ES-I3 (cell line): ENCODE results near the gene CLEC16A.

Source experiments
- H3K36me3 ChIP-seq: 2 replicates; pipeline ENCODE4 v1.6.1; 2013; ENCODE audit warnings: mild to moderate bottlenecking, low read length, control low read depth, moderate library complexity; ENCODE audit not compliant: insufficient read depth
- H3K4me1 ChIP-seq: 2 replicates; pipeline ENCODE4 v1.6.1; 2013; ENCODE audit warnings: mild to moderate bottlenecking, control low read depth, low read length; ENCODE audit not compliant: insufficient read depth
- H3K9ac ChIP-seq: 2 replicates; pipeline ENCODE4 v1.6.1; 2013; ENCODE audit warnings: low read depth, mild to moderate bottlenecking, low read length, moderate library complexity
- H3K9me3 ChIP-seq: 2 replicates; pipeline ENCODE4 v1.6.1; 2013; ENCODE audit warnings: mild to moderate bottlenecking, low read length, moderate library complexity; ENCODE audit not compliant: control insufficient read depth, insufficient read depth

Gene CLEC16A

DNA sequence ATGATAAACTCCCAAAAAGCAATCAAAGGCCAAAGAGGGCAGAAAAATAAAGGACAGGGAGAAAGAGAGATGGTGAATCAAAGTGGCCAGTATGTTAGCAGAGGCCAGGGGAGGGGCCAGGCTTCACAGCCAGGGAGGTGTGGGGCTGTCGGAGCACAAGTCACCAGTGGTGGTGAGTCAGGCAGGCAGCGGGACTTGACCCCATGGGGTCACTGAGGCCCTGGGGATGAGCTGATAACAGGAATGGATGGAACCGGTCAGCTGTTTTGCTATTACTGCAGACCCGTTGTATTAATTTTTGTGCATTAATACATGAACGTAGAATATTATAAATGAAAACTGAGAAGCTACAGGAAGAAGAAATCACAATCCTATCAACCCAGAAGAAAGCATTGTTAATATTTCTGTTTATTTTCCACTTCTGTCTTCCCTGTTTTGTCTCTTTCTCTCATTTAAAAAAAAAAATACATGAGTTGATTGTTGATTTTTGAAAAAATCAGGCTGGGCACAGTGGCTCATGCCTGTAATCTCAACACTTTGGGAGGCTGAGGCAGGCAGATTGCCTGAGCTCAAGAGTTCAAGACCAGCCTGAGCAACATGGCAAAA, 204.8 kb downstream of the CLEC16A start:
- H3K9ac ChIP-seq: no peak overlapping the region
- no peaks in the 10 kb centered on the region for H3K9me3 ChIP-seq
- H3K36me3 ChIP-seq: no peaks in the 10 kb centered on the region
- H3K4me1 ChIP-seq: no peaks in the 10 kb centered on the region

DNA sequence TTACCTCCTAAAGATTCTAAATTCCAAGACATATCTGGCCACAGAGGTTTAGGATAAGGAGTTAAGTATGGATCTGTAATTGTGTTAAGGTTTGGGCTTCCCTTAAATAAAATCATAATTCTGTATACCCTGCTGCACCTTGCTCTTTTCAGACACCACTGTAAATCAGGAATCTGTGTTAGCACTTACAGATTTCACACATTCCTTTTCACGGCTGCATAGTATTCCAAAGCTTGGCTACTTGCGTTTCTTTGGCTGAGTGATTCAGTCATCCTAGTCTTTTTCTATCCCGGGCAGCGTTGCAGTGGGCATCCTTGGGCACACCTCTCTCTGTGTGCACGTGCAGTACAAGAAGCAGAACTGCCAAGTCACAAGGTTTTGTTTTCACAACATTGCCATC, 205.8 kb downstream of the CLEC16A start:
- no peak overlapping the region for H3K9ac ChIP-seq
- H3K36me3 ChIP-seq: no peaks in the 10 kb centered on the region
- H3K9me3 ChIP-seq: no peaks in the 10 kb centered on the region
- H3K4me1 ChIP-seq: no peaks in the 10 kb centered on the region

DNA sequence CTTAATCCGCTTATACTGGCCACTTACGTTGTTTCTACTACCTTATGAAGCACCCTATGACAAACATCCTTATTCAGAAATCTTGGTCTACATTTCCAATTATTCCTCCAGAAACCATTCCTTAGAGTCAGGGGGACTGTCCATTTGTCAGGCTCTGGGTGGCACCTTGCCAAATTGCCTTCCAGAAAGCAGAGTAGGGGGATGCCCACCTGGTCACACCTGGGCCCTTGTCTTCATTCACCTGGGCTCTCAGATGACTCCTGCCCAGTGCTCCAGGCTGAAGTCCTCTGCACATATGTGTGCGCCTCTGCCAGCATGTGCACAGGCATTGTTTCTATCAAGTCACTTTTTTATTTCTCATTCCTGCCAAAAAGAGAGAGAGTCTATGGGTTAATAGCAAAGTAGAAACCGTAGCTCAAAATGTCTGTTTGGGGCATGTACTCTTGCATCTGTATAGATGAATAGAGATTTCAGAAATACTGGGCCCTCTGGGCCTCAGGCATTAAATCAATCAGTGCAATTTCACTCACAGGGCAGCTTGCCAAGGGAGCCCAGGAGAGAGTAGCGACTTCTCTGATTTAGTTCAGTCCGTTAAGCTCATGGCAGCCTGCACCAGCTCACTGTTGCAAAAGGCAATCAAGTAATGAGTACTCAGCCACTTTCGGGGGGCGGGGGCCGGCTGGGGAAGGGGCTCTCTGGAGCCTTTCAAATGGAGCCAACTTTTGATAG, 207.0 kb downstream of the CLEC16A start:
- H3K36me3 ChIP-seq: no peaks in the 10 kb centered on the region
- H3K9ac ChIP-seq: no peak overlapping the region
- H3K4me1 ChIP-seq: no peaks in the 10 kb centered on the region
- H3K9me3 ChIP-seq: no peaks in the 10 kb centered on the region

DNA sequence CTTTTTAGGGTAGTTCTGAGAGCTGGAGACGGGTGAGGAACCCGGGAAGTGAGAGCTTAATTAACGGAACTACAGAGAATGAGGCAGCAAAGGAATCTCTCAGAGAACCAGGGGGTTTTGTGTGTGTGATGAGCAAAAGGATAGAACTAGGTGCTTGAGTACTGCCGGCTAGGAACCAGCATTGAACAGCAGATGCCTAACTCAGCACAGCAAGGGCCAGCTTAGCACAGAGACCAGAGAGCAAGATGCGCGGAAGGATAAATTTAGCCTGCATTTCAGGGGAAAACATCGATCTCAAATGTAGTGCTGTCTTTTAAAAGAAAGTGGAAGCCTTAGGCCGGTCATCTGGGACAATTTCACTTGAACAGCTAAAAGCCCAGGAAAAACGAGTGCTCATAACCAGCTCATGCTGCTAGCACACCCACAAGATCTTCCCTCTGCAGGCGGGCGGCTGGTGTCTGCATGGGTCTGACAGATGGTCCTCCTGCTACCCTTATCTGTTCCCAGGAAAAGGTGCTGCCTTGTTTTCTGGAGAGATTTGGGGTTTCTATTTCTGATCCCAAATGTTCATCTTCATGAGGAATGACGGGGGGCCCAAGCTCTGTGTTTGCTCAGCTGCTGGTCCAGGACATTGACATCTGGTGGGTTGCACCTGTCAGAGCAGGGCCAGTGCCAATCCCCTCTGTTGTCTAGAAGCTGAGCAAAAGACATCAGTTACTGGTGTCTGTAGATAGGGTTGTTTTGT, 207.7 kb downstream of the CLEC16A start:
- H3K36me3 ChIP-seq: no peaks in the 10 kb centered on the region
- H3K9me3 ChIP-seq: no peaks in the 10 kb centered on the region
- no peak overlapping the region for H3K9ac ChIP-seq
- no peaks in the 10 kb centered on the region for H3K4me1 ChIP-seq

DNA sequence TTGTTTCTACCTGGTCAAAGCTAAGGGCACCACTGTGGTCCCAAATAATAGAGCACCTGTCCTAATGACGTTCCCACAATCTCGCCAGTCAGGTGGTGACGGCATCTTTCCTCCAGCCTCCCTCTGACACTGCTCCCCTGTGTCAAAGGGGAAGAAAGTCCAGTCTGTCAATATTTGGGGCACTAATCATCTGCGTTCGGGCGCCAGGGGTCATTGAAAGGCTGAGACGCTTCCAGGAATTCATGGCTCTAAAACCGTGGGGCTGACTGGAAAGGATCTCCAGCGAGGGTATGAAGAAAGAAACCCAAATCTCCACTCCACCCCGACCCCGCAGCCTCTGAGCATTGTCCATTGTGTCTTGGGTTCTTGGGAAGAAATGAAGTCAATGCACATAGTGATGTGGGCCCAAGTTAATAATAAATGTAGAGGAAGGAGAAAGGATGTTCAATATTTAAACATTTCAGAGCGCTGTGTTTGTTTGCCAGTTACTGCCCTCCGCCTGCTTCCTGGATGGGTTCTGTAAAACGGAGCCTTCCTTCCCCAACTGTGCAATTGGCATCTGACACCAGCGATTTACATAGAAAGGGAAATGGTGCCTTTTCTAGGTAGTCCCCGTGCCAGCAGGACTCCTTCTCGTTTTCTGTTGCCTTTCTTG, 208.4 kb downstream of the CLEC16A start:
- Histone ChIP-seq H3K9ac (no peak overlapping the region), H3K9me3 (no peaks in the 10 kb centered on the region), H3K36me3 (no peaks in the 10 kb centered on the region), H3K4me1 (no peaks in the 10 kb centered on the region)

DNA sequence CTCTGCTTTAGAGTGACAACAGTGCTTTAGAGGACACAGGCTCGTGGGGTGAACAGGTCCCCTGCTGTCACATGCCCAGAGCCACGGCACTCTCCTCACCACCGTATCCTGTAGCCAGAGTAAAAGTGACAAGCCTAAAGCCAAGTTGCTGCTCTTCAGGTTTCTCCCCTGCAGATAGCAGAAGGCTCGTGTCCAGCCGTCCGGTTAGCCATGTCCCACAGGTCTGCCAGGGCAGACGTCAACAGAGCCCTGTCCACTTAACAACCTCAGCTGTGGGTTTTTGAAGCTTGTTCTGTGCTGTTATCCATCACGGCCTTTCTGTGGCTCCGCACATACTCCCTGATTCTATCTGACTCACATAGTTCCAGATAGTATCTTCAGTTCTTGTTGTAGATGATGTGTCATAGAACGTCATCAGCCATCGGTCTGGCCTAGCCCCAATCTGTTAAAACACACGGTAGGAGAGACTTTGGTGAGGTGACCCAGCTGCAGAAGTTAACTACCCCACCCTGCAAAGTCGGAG, 211.0 kb downstream of the CLEC16A start:
- H3K9ac ChIP-seq: no peak overlapping the region
- no peaks in the 10 kb centered on the region for H3K9me3 ChIP-seq
- no peaks in the 10 kb centered on the region for H3K4me1 ChIP-seq
- H3K36me3 ChIP-seq: no peaks in the 10 kb centered on the region

DNA sequence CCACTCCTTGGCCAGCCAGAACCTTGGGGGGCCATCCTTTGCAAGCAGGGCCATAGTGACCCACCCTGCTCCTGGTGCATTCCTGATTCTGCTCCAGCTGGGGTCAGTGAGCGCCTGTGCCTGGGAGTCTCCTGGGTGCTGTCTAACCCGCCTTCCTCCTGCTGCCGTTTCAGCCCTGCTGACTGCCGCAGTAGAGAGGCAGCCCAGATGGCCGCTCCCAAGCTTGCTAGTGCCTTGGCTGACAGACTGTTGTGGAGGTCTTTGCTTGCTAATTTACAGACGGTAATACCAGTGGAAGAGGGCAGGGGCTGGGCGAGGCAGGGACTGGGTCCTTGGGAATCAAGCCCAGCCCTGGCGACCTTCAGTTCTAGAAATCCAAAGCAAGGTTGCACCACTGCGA, 212.0 kb downstream of the CLEC16A start:
- H3K36me3 ChIP-seq: no peaks in the 10 kb centered on the region
- H3K4me1 ChIP-seq: no peaks in the 10 kb centered on the region
- no peaks in the 10 kb centered on the region for H3K9me3 ChIP-seq
- H3K9ac ChIP-seq: no peak overlapping the region

DNA sequence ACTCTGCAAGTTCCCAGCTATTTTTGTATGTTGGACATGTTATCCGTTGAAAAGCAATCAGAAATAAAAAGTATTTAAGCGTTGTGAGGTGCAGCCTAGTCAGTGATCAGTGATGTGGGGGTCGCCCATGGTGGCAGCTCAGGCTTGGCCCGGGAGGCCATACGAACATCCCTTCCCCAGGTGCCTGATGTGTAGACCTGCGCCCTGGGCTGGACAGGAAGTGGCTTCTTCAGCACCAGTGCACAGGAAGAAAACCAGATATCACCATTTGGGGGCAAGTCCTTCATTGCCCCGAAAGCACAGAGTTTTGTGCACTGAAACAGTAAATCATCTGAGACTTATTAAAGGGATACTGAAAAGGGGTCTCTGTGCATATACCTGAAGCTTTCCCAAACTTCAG, 212.8 kb downstream of the CLEC16A start:
- Histone ChIP-seq H3K9me3 (no peaks in the 10 kb centered on the region), H3K9ac (no peak overlapping the region), H3K4me1 (no peaks in the 10 kb centered on the region), H3K36me3 (no peaks in the 10 kb centered on the region)

DNA sequence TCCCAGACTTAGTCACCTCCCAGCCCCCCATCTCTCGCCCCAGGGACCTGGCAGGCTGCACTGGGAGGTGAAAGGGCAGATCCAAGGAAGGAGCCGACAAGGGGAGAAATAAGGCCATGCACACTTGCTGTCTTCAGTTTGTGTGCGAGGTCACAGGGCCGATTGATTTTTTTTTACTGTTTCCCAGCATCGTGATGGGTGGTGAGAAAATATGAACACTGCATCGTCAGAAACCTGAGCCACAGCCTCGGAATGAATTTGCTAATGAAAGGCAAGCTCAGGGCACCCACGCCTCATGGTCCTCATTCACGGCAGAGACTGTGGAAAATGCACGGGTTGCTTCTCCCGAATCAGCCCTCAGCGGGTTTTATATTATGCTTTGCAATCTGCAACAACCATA, 213.7 kb downstream of the CLEC16A start:
- no peaks in the 10 kb centered on the region for H3K4me1 ChIP-seq
- no peaks in the 10 kb centered on the region for H3K36me3 ChIP-seq

DNA sequence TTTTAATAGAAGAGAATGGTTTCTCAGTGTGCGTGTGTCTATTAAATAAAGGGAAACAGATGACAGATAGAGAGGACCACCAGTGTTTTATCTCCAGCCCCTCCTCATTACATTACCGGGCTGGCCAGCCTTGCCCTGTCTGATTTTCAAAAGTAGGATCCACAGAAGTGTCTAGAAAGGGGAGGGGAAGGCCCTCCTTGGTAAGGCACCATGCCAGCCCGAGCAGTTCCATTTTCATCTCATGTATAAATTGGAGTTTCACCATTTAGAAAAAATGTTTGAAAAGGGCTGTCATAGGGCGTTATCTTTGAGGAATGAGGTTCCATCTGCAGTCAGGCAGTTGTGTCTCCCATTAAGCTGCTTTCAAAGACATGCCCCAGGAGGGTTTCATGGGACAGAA, 214.9 kb downstream of the CLEC16A start:
- no peaks in the 10 kb centered on the region for H3K4me1 ChIP-seq
- no peaks in the 10 kb centered on the region for H3K9me3 ChIP-seq
- no peak overlapping the region for H3K9ac ChIP-seq
- H3K36me3 ChIP-seq: no peaks in the 10 kb centered on the region

More for the DNA sequence above, 213.7 kb downstream of the CLEC16A start:
- Histone ChIP-seq H3K9me3 (no peaks in the 10 kb centered on the region), H3K9ac (no peak overlapping the region)

DNA sequence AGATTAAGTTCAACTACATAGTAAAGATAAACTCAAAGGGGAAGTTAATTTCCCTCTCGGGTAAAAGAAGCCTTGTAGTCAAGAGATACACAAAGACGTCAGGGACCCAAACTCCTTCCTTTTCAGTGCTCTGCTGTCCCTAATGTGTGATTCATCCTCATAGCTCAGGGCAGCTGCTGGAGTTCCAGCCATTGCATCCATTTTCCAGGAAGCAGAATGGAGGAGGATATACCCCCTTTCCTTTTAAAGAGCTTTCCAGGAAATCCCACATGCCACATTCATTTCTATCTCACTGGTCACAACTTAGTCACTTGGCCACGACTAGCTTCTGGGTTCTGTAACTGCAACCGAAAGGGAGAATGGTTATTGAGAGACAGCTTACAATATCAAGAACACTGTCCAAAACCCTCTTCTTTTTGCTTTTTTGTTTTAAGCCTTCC, 216.3 kb downstream of the CLEC16A start:
- Histone ChIP-seq H3K9ac (no peak overlapping the region), H3K4me1 (no peaks in the 10 kb centered on the region), H3K36me3 (no peaks in the 10 kb centered on the region), H3K9me3 (no peaks in the 10 kb centered on the region)

DNA sequence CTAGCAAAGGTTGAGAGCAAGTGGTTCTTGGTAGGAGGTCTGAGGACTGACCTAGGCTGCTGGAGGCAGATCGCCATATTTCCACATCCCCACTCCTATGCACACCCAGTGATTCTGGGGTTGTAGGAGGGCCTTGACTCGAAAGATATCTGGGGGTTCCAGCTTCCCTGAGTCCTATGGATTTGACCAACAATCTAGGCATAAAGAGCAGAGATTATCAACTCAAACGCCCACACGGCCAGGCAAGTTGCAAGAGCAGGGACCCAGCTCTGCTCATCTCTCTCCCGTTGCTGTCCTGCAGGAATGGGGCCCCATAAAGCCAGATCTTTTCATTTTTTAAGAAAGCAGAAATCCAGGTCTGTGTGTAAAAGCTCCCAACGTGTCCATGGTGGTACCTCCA, 217.1 kb downstream of the CLEC16A start:
- no peaks in the 10 kb centered on the region for H3K4me1 ChIP-seq
- H3K9ac ChIP-seq: no peak overlapping the region

DNA sequence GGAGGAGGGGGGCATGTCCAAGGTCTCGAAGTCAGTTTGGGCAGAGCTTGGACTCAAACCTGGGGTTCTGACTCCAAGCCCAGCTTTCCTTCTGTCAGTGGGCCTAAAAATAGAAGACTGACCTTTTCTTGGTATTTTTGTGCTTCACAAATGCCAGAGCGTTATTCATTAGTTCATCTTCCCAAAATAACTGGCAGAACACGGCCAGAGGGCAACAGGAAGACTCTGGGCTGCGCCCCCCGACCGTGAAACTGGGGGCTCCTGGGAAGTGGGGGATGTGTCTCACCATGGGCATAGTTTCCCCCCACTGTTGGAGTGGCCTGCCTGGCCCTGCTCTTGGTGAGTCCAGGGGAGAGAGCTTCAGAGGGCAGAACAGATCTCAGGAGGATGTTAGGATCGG, 217.6 kb downstream of the CLEC16A start:
- Histone ChIP-seq H3K4me1 (no peaks in the 10 kb centered on the region), H3K9ac (no peak overlapping the region), H3K9me3 (no peaks in the 10 kb centered on the region), H3K36me3 (no peaks in the 10 kb centered on the region)

More for the DNA sequence above, 217.1 kb downstream of the CLEC16A start:
- H3K36me3 ChIP-seq: no peaks in the 10 kb centered on the region
- no peaks in the 10 kb centered on the region for H3K9me3 ChIP-seq

DNA sequence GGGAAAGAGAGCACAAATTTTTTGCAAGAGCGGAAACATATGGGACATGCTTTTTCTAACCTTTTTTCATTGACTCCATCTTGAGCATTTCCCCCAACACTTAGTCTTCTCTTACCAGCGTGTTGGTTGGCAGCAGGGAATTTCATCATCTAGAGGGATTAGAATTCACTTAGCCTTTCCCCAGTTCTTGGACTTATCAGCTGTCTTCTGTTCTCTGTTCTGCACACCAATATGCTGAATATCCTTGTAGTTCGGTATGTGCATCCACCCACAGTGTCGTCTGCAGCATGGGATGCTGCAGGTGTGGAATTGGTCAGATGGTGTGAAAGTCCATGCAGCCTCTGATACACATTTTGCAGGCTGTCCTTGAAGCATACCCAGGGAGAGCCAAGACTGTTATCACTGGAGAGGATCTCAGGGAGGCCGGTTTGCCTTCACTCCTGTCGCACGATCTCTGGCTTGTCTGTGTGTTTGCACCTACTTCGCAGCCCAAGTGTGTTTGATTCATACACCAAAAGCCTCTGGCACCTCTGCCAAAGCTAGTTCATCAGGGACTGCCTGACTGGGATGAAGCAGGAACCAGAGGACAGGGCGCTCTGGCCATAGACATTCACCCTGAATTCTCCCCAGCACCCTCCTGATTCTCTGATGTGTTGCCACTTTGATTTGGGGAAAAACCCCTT, 218.4 kb downstream of the CLEC16A start:
- H3K9me3 ChIP-seq: no peaks in the 10 kb centered on the region
- no peak overlapping the region for H3K9ac ChIP-seq
- H3K36me3 ChIP-seq: no peaks in the 10 kb centered on the region
- no peaks in the 10 kb centered on the region for H3K4me1 ChIP-seq
